Measurements from ENCODE around the gene CD59.

DNA sequence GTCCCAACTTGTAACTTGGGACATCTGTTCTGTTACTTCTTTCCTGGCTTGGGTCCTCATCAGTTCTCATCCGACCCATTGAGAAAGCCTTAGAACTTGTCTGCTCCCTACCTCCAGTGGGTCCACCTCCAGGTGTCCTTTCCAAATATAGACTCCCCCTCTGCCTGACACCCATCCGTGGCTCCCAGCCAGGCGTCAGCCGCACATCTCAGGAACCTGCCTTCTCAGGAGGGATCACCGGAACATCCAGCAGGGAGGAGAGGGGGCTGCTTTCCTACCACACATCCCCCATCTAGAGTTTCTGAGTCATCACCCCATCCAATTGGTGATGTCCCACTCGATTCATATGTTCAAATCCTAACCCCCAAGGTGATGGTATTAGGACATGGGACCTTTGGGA lies 72.1 kb downstream of the CD59 start:
- TF ChIP-seq POLR2AphosphoS5 (IDR thresholded peaks at IDR 0.05; ENCODE audit: low read depth, low read length) (no peak), POLR2A (IDR thresholded peaks at IDR 0.05; ENCODE audit: low read depth, low read length) (no peak)
